ENCODE data around the gene SGO2.

- TF ChIP-seq ARID4A (CRISPR knock-in tag; IDR thresholded peaks at IDR 0.05; ENCODE audit: borderline replicate concordance) (no peak), ZNF550 (CRISPR knock-in tag; IDR thresholded peaks at IDR 0.05; ENCODE audit: borderline replicate concordance) (no peak), ZNF556 (CRISPR knock-in tag; IDR thresholded peaks at IDR 0.05; ENCODE audit: borderline replicate concordance) (no peak), ZNF282 (IDR thresholded peaks at IDR 0.05; ENCODE audit: partially characterized antibody) (no peak), ZNF580 (CRISPR knock-in tag; IDR thresholded peaks at IDR 0.05; ENCODE audit: borderline replicate concordance, low read depth) (no peak)
- TF ChIP-seq, protein P1, sequence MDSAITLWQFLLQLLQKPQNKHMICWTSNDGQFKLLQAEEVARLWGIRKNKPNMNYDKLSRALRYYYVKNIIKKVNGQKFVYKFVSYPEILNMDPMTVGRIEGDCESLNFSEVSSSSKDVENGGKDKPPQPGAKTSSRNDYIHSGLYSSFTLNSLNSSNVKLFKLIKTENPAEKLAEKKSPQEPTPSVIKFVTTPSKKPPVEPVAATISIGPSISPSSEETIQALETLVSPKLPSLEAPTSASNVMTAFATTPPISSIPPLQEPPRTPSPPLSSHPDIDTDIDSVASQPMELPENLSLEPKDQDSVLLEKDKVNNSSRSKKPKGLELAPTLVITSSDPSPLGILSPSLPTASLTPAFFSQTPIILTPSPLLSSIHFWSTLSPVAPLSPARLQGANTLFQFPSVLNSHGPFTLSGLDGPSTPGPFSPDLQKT (CRISPR knock-in tag; IDR thresholded peaks at IDR 0.05; ENCODE audit: borderline replicate concordance), result no peak
- TF ChIP-seq, protein P2, sequence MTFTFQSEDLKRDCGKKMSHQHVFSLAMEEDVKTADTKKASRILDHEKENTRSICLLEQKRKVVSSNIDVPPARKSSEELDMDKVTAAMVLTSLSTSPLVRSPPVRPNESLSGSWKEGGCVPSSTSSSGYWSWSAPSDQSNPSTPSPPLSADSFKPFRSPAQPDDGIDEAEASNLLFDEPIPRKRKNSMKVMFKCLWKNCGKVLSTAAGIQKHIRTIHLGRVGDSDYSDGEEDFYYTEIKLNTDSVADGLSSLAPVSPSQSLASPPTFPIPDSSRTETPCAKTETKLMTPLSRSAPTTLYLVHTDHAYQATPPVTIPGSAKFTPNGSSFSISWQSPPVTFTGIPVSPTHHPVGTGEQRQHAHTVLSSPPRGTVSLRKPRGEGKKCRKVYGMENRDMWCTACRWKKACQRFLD (CRISPR knock-in tag; IDR thresholded peaks at IDR 0.05; ENCODE audit: borderline replicate concordance), result no peak
Observed at GRCh38 chr2:200616656-200617055, 90.6 kb downstream of the SGO2 start.

Measured in HepG2 (cell line).